ENCODE measurements around the gene CEP68.

Gene CEP68

GRCh38 chr2:65136253-65136652 is 80.0 kb downstream of the CEP68 start:
- Histone ChIP-seq H3K27me3 (ENCODE audit: insufficient read depth, low read depth, severe bottlenecking) (no peaks in the 10 kb centered on the region), H3K27ac (no peak overlapping the region), H3K9me3 (ENCODE audit: severe bottlenecking) (no peaks in the 10 kb centered on the region), H3K4me3 (ENCODE audit: low read depth, low read length) (no peak overlapping the region), H3K36me3 (no peaks in the 10 kb centered on the region)
- no peak for DNase-seq
- TF ChIP-seq, protein P1, sequence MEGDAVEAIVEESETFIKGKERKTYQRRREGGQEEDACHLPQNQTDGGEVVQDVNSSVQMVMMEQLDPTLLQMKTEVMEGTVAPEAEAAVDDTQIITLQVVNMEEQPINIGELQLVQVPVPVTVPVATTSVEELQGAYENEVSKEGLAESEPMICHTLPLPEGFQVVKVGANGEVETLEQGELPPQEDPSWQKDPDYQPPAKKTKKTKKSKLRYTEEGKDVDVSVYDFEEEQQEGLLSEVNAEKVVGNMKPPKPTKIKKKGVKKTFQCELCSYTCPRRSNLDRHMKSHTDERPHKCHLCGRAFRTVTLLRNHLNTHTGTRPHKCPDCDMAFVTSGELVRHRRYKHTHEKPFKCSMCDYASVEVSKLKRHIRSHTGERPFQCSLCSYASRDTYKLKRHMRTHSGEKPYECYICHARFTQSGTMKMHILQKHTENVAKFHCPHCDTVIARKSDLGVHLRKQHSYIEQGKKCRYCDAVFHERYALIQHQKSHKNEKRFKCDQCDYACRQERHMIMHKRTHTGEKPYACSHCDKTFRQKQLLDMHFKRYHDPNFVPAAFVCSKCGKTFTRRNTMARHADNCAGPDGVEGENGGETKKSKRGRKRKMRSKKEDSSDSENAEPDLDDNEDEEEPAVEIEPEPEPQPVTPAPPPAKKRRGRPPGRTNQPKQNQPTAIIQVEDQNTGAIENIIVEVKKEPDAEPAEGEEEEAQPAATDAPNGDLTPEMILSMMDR (IDR thresholded peaks at IDR 0.05; ENCODE audit: low read depth, low read length): no peak

Data from WERI-Rb-1 (cell line).